Activated CD8-positive, alpha-beta memory T cell treated with anti-CD3 and anti-CD28 coated beads for 48 hours (primary cell): Measurements from ENCODE around the gene FAM83E.
A peak's percentile ranks its signal among the peaks of the same experiment; 100 is the strongest.
"Not testable (repeated sequence)": the region's sequence is repeated elsewhere in the genome, so short reads cannot be mapped to it uniquely, and the experiment has no call there.

Source experiments
- DNase-seq, 3 experiments: peaks; one replicate each; pipeline ENCODE4 v3.0.0-alpha.2; 2020; ENCODE audit warnings: low read depth in 2 of 3, low spot score in 2 of 3

The FAM83E gene

DNA sequence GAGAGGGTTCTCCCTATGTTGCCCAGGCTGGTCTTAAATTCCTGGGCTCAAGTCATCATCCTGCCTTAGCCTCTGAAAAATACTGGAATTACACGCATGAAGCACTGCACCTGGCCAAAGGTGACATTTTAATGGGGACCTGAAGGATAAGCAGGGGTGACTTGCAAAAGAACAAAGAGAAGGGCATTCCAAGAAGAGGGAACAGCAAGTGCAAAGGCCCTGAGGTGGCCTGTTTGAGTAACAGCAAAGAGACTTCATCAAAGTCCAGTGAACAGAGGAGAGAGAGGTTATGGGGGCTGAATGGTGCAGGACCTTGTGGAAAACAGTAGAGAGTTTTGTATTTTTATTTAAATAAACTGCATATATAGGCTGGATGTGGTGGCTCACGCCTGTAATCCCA lies 27.0 kb upstream of the FAM83E start:
- no peak for DNase-seq

DNA sequence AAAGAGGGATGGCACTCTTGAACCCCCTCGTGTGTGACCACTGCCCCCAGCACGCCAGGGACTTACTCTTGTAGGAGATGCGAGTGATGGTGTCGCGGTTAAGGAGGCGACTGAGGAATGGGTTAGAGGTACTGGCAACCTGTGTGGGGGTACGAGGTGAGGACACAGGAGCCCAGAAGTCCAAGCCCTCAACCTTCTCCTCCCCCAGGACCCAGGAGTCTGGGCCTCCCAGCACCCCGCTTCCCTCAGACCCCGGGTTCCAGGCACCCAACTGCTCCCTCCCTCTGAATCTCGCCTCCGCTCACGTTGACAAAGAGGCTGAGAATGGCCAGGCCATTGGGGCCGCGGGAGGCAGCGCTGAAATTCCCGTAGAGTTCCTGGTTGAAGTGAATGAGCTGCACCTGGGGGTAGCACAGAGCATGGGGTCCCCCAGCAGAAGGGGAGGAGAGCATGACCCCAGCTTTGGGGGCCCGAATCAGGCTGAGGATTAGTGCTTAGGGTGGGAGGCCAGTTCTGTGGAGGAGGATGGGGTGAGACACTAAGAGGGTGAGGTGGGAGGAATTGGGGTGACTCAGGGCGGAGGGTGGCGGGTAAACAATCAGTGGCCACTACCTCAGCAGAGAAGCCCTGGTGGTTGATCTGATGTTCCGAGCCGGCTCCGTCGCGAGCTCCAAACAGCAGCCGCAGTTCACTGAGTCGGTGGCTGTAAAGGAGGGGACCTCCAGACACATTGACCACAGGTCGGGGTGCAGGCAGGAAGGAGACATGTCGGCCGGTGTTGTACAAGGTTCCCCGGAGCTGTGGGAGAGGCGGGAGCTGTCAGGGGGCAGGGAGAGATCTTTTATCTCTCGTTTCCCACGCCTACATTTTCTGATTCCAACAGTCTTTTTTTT lies 24.9 kb upstream of the FAM83E start:
- no peak for DNase-seq

GRCh38 chr19:48638831-48639381 lies 24.0 kb upstream of the FAM83E start:
- no peak for DNase-seq

DNA sequence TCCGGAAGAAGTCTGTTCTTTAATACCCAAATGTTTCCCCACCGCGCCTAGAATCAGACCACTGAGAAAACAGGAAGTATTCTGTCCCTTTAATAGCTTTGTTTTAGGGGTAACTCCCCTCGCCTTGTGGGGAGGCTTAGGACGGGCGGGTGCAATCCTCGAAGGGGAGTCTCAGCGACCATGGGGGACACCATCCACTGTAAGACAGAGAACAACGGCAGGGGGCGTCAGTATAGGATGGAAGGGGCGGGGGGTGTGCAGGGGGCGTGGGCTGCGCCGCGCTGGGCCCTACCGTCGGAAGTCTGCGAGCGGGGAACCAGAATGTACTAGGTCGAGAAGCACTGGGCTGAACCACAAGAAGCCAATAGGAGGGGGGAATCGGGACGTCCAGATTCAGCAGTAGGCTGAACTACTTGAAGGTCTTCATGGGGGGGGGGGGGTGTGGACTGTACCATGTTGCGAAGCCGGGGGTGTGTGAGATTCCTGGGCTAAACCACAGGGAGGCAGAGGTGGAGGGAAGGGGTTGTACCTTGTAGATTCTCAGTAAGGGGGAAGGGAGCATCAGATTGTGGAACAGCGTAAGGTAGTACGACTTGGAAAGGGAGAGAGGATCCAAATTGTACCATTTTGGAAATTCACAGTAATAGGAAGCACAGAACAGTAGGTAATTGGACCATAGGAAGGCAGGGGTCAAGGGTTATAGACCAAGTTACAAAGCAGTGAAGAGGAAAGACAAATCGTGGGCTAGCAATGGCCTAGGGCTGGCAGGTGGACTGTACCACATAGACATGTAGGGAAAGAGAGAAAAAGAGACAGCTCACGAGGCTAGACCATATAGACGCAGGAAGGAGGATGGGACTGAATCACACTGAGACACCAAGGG lies 23.3 kb upstream of the FAM83E start:
- DNase-seq, result peak in 1 of 3 experiments; percentile 52

DNA sequence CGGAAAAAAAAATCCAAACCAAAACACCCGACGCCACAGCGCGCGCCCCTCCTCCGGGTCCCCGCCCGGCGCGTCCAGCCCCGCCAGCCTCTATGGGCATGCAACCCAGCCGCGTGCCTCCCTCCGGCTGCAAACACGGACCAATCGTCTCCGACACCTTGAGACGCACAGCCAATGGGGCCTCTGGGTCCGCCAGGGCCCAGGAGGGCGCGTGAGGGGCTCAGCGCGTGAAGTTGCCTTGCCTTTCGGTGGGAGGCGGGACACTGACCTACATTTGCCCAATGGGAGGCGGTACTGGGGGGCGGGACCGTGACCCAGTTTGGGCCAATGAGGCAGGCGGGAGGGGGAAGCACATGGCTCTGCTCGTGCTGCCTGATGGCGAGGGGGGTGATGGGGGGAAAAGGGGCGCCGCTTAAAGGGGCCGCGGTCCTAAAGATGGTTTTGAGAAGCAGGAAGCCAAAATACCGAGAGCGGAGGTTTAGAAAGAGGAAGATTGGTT lies 22.6 kb upstream of the FAM83E start:
- DNase-seq, result peak; percentile 92 to 97 (median 92)

- DNase-seq, result no peak
Measured at GRCh38 chr19:48636859-48637448, 22.1 kb upstream of the FAM83E start, which contains the start of gene DBP. DBP (minus strand) TSS chr19:48637379; CDS start chr19:48636994, 385 bp downstream.

DNA sequence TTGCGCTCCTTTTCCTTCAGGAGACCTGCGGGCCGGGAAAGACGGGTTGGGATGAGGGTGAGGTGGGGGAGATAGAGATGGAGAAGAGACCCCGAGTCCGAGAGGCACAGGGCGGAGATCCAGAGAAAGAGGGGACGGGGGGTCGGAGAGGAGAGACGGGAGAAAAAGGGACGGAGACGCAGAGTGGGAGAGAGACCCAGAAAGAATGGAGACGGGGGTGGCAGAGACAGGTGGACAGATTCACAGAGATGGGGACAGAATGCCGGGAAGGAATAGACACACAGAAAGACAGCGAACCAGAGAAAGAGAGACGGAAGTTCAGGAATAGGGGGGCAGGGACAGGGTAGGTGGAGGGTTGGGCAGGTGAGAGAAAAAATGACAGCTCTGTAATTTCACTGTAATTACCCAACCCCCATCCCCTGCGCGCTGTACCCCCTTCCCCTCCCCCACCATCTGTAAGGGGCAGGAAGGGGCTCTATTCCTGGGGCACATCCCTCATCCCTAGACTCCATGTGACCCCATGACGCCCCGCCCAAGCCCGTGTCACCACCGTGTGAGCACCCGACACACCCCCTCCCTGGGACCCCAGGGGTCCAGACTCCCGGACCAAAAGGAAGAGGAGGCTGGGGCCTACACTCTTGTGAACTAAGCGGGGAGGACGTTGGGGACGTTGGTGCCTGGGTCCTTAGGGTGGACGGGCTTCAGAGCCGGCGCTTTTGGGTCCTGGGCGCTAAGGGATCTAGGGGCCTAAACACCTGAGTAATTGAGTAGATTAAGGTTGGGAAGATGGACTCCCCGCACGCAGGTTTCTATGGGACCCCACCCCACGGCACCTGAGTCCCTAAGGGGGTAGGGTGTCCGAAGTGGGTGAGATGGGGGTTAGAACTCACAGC lies 21.3 kb upstream of the FAM83E start:
- no peak for DNase-seq

DNA sequence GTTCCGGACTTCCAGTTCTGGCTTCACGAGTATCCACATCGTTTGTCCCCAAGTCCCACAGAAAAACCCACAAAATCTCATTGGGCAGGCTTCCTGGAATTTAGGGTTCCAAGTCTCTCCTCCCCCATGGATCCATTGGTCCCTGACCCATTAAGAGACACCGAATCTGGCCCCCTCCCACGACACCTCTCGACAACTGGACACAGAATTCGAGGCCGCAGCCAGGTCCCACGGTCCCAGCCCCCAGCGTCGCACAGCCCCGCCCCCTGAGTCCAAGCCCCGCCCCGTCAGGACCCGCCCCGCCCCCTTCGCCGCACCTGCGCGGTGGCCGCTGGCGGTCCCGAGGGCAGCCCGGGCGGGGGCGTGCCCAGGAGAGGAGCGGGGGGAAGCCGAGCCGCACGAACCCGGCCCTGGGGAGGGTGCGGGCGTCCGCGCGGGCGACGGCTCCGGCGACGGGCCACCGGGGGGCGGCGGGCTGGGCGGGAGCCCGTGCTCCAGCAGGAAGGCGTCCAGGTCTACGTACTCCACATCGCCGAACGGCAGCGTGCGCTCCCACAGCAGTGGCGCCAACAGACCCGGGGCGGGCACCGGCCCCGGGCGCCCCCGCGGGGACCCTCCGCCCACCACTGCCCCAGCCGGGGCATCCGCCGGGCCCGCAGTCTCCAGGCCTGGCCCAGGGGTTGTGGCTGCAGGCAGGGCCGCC lies 20.5 kb upstream of the FAM83E start:
- DNase-seq, result peak in 2 of 3 experiments; percentile 59 to 71

GRCh38 chr19:48634424-48635262 lies 19.8 kb upstream of the FAM83E start:
- DNase-seq, result peak in 2 of 3 experiments; percentile 77 to 84

GRCh38 chr19:48634036-48634342 lies 19.1 kb upstream of the FAM83E start:
- DNase-seq, result no peak

GRCh38 chr19:48633148-48634035 lies 18.5 kb upstream of the FAM83E start:
- DNase-seq, result no peak

DNA sequence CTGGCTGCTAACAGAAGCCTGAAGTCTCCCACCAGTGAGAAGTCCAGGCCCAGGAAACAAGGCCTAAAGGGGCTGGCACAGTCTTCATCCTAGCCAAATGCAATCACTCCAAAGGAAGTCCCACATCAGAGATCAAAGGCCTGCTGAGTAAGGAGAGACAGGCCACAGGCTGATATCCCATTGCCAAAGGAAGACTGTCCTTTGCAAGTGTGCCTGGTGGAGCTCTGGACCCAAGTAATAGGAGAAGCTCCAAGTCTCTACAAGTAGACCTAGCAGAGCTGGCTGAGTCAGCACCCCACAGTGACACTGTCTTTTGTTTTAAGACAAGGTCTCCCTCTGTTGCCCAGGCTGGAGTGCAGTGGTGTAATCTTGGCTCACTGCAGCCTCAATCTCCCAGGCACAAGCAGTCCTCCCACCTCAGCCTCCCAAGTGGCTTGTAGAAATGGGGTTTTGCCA lies 17.8 kb upstream of the FAM83E start:
- no peak for DNase-seq

DNA sequence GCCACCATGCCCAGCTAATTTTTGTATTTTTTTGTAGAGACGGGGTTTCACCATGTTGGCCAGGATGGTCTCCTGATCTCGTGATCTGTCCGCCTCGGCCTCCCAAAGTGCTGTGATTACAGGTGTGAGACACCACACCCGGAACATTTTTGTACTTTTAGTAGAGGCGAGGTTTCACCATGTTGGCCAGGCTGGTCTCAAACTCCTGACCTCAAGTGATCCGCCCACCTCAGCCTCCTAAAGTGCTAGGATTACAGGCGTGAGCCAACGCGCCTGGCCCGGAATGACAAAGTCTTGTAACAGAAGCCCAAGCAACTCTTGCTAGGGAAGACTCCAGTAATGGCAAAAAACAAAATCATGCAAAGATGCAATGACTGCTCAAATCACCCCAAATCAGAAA lies 17.4 kb upstream of the FAM83E start:
- DNase-seq, result not testable (repeated sequence)

GRCh38 chr19:48631225-48631624 lies 16.3 kb upstream of the FAM83E start:
- no peak for DNase-seq

DNA sequence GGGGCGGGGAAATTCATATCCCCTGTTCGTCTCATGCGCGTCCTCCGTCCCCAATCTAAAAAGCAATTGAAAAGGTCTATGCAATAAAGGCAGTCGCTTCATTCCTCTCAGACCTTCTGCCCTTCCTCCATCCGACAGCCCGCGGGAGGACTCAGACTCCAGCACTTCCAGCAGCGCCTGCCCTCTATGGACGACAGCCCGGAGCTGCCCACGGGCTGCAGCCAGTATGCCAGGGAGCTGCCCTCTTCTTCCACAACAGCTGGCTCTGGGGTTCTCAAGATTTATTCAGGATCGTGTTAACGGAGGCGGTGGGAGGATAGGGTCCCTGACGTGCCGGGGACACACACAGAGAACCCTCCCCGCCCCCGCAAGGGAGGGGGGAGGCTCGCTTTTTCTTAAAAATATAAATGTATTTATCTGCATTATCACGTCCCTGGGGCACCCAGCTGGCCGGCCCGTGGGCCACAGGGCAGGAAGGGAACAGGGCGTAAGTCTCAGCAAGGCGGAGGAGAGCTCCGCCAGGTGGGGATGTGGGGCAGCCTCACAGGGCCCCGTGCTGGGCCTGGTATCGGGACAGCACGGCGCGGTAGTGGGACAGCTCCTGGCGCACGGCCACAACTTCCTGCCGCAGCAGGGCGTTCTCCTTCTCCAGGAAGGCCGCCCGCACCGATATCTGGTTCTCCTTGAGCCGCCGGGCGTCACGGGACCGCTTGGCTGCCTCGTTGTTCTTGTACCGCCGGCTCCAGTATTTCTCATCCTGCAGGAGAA lies 15.6 kb upstream of the FAM83E start:
- DNase-seq, result no peak

DNA sequence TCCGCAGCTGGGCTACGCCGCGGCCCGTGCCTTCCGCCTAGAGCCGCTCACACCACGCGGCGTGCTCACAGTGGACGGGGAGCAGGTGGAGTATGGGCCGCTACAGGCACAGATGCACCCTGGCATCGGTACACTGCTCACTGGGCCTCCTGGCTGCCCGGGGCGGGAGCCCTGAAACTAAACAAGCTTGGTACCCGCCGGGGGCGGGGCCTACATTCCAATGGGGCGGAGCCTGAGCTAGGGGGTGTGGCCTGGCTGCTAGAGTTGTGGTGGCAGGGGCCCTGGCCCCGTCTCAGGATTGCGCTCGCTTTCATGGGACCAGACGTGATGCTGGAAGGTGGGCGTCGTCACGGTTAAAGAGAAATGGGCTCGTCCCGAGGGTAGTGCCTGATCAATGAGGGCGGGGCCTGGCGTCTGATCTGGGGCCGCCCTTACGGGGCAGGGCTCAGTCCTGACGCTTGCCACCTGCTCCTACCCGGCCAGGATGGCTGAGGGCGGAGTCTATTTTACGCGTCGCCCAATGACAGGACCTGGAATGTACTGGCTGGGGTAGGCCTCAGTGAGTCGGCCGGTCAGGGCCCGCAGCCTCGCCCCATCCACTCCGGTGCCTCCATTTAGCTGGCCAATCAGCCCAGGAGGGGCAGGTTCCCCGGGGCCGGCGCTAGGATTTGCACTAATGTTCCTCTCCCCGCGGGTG lies 14.9 kb upstream of the FAM83E start:
- no peak for DNase-seq
